HT1080 (cell line): ENCODE results near the gene LMAN1. TPM values are rescaled to one million over a fixed set of nuclear protein-coding genes. Genes with fewer than 3 reads are reported as not detected.
A peak's percentile ranks its signal among the peaks of the same experiment; 100 is the strongest.

ENCODE experiments used
- DNase-seq: peaks from one replicate; pipeline ENCODE4 v3.0.0-alpha.2; 2015; ENCODE audit warnings: low read depth
- total RNA-seq: library from RNA; depleted of rRNA; stranded (reverse); fragments of >200 nt; shearing (Covaris generic); gene quantifications from 2 replicates; pipeline ENCODE4 v1.2.3, GENCODE V29; 2014

The LMAN1 gene
- total RNA-seq, 1 experiment from 2014 or later, result 72.2 TPM

DNA sequence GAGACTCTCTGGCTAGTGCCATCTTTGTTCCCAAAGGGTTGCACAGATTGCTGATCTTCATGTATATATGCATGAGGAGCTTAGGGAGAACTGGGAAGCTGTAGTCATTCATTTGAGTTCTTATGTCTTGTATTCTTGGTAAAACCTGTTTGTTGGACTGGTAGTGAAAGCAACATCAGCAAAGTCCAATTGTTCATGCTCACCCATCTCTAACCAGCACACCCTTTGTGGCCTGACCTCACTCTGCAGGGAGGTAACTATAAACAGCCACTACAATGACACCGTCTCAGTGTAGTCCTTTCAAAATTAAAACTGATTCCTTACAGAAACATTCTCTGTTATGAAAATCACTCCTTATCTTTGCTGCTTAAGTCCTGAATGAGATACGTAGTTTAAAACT is 13.9 kb upstream of the LMAN1 start:
- DNase-seq, result no peak

GRCh38 chr18:59360381-59360780 is 1.3 kb upstream of the LMAN1 start:
- DNase-seq, result no peak

DNA sequence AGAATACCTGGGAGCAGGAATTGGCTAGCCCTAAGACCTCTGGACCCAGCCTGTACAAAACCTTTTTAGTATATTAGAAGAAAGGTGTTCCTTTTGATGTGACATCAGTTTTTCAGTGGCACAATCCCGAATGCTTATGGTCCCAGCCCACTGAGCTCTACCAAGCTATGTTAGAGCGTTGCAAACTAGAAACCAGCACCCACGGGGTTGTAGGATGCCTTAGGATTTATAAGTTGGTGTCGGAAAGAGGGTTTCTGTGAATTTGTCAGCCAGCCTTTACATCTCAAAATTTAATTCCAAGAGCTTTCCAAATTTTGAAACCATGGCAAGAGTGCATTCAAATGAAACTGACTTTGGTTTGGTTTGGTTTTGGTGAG is 499 bp upstream of the LMAN1 start:
- DNase-seq, result no peak

GRCh38 chr18:59358414-59358711 is 702 bp downstream of the LMAN1 start:
- DNase-seq, result no peak

DNA sequence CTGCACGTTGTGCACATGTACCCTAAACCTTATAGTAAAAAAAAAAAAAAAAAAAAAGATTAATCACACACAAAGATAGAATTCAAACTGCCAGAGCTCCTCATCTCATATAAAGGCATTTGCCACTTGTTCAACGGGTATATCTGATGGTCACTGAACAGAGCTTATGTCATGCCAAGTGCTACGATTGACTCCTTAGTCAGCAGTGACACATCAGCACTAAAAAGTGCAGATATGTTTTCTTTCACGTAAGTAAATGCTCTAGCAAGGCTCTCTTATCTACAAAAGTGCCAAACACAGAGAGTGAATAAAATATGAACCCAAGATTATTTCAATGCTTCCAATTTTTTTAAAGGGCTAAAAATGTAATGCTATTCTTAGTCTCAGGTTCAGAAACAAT is 1.1 kb downstream of the LMAN1 start:
- peak; percentile 64 for DNase-seq

DNA sequence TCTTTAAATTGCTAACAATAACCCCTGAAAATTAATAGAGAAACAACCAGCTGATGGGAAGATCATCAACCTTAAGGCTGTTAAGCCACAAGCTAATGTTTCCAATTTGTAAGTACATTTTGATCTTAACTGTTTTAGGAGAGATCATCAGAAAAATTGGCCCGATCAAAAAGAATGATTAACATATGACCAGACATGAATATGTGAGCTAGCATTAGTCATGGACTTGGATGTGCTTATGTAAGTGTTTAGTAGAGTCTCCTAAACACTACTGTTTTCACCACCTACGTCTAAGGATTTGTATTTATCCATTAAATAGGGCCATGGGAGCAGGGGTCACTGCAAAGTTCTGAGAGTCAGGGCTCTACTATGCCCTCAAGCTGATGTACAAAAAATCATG is 4.3 kb downstream of the LMAN1 start:
- DNase-seq, result no peak

DNA sequence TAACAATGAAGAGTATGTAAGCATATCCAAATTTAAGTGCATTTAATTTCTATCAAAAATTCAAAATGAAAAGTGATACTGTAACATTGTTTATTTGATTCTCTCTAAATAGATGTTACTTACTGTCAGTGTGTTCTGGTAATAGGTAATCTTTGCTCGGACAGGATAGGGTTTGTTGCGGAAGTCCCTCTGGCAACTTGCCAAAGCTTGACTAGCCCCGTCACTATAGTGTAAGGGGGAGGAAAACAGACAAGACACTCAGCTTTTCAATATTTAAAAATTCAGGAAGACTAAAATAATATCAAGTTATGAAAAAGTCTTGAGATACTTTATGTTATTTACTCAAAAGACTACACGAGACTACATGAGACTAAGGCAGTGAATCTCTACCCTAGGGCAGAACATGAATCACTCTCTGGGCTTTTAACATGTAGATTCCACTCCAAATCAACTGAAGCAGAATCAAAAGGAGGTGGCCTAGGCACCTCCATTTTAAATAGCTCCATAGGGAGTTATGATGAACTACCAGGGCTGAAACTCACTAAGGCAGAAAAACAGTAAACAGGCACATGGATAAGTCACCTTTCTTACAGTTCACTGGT is 5.9 kb downstream of the LMAN1 start:
- no peak for DNase-seq

GRCh38 chr18:59352250-59352855 is 6.7 kb downstream of the LMAN1 start:
- DNase-seq, result no peak

GRCh38 chr18:59345556-59345955 is 13.5 kb downstream of the LMAN1 start:
- no peak for DNase-seq

GRCh38 chr18:59344996-59345395 is 14.1 kb downstream of the LMAN1 start:
- no peak for DNase-seq

- no peak for DNase-seq
Measured at GRCh38 chr18:59343926-59344325, 15.1 kb downstream of the LMAN1 start.

GRCh38 chr18:59340817-59341216 is 18.2 kb downstream of the LMAN1 start:
- no peak for DNase-seq

DNA sequence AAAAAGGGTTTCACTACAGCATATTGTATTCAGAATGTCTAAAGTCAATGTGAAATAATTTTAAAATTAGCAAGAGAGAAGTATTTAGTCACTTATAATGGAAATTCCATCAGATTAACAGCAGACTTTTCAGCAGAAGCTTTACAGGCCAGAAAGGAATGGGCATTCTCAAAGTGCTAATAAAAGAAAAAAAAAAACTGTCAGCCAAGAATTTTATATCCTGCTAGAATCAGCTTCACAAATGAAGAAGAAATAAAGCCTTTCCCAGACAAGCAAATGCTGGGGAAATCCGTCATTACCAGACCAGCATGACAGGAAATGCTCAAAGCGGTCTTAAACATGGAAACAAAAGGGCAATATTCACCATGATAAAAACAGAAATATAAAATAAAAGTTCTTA is 18.8 kb downstream of the LMAN1 start:
- no peak for DNase-seq

- DNase-seq, result no peak
Measured at GRCh38 chr18:59332986-59333385, 26.1 kb downstream of the LMAN1 start.

GRCh38 chr18:59328683-59329082 is 30.4 kb downstream of the LMAN1 start:
- no peak for DNase-seq

DNA sequence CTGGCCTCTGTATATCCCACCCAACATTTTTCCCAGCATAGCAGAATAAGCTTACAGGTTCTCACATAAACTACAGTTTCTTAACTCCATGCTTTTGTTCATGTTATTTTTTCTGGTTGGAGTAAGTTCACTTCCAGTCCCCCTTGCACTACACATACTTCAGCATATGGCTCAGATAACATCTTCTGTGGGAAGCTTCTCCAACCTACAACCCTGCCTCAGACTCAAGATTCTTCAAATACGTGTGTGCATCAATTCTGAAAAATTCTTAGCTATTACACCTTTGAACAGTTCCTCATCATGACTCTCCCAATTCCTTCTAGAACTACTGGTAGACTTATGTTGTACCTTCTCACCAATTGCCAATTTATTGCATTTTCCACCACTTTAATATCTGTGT is 33.1 kb downstream of the LMAN1 start:
- DNase-seq, result no peak

- DNase-seq, result no peak
Measured at GRCh38 chr18:59324623-59324971, 34.5 kb downstream of the LMAN1 start.

- DNase-seq, result peak; percentile 4
Measured at GRCh38 chr18:59323931-59324622, 35.0 kb downstream of the LMAN1 start.

- no peak for DNase-seq
Measured at GRCh38 chr18:59318460-59319050, 40.5 kb downstream of the LMAN1 start, which contains the start of gene CPLX4. CPLX4 (minus strand) TSS chr18:59318649; CDS start chr18:59318462, 187 bp downstream.

DNA sequence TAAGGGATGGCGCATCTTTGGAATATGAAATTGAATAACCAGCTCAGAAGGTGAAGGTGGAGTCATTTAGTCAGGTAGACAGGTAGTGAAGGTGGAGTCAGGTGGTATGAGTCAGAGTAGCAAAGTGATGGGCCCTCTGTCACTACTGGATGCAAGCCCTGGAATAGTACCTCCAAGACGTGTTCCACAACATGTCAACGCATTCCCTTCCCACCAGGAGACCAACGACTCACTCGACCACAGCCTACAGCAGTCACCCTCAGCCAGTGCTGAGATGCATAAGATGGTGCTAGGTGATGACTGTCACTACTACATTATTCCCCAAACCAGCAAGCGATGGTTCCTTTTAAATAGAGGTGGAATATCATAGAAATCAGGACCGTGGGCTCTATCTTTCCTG is 47.4 kb downstream of the LMAN1 start:
- DNase-seq, result peak; percentile 11

DNA sequence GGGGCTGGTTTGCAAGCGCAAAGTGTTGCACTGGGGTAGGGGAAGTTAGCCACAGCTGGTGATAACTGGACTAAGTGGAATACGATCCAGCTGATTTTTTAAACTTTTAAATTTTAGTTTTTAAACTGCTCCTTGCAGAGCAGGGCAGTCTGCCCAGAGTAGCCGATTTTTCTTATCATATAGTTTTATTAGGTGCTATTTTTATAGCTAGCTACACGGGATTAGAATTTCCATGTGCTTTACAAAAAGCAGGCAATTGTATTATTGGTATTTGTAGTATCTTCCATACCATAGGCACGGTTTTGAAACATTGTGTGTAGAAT is 50.2 kb downstream of the LMAN1 start:
- DNase-seq, result no peak

- peak; percentile 75 for DNase-seq
Measured at GRCh38 chr18:59308248-59308937, 50.7 kb downstream of the LMAN1 start.
